ENCODE measurements around the gene CSRP1.

The CSRP1 gene

GRCh38 chr1:201443747-201444146 lies 63.2 kb downstream of the CSRP1 start:
- peaks cover 7% of the 10 kb centered on the region for H3K4me1 ChIP-seq (ENCODE audit: control insufficient read depth, insufficient read depth, low read length)
- no peak overlapping the region for H3K9ac ChIP-seq (ENCODE audit: low read length)
- H3K36me3 ChIP-seq (ENCODE audit: control insufficient read depth, insufficient read depth, low read length) = no peaks in the 10 kb centered on the region
- H3K27me3 ChIP-seq (ENCODE audit: control insufficient read depth, insufficient read depth, low read length) = no peaks in the 10 kb centered on the region
- H3K4me3 ChIP-seq (ENCODE audit: low read length) = no peak overlapping the region
- H3K9me3 ChIP-seq (ENCODE audit: control insufficient read depth, low read length) = no peaks in the 10 kb centered on the region

DNA sequence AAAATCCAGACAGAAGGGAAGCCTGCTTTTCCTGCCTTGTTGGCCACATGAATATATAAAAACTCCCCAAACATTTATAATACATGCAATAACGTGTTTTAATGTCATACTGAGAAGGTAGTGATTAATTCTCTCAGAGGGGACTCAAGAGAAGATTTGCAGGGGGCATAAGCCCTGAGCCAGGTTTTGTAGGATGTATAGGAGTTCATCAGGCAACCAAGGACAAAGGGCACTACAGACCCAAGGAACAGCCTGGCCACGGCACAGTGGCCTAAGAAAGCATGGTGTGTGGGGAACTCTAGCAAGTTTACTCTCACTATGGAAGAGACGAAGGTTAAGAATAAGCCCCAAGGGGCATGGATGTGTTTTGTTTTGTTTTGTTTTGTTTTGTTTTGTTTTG lies 70.0 kb downstream of the CSRP1 start:
- Histone ChIP-seq H3K27me3 (ENCODE audit: control insufficient read depth, insufficient read depth, low read length) (no peaks in the 10 kb centered on the region), H3K9ac (ENCODE audit: low read length) (no peak overlapping the region), H3K4me1 (ENCODE audit: control insufficient read depth, insufficient read depth, low read length) (peaks cover 18% of the 10 kb centered on the region), H3K4me3 (ENCODE audit: low read length) (no peak overlapping the region), H3K36me3 (ENCODE audit: control insufficient read depth, insufficient read depth, low read length) (no peaks in the 10 kb centered on the region), H3K9me3 (ENCODE audit: control insufficient read depth, low read length) (no peaks in the 10 kb centered on the region)

DNA sequence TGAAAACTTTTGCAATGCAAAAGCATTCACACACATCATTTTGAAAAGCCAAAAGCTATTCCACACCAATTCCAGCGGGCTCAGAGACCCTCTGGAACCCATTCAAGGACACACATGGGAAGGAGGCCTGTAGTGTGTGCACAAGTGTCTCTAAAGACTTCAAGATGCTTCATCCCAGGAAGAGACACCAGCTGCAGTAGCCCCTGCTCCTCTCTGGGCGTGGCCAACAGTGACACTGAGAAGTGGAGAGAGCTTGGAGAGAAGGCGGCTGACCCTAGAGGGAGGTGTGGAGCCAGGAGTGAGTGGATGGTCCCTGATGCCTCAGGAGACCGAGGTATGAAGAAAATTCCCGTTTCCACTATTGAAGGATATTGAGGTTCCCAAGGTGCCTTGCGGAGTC lies 70.5 kb downstream of the CSRP1 start:
- Histone ChIP-seq H3K36me3 (ENCODE audit: control insufficient read depth, insufficient read depth, low read length) (no peaks in the 10 kb centered on the region), H3K27me3 (ENCODE audit: control insufficient read depth, insufficient read depth, low read length) (no peaks in the 10 kb centered on the region), H3K9me3 (ENCODE audit: control insufficient read depth, low read length) (no peaks in the 10 kb centered on the region), H3K4me1 (ENCODE audit: control insufficient read depth, insufficient read depth, low read length) (peaks cover 18% of the 10 kb centered on the region), H3K4me3 (ENCODE audit: low read length) (no peak overlapping the region), H3K9ac (ENCODE audit: low read length) (no peak overlapping the region)

GRCh38 chr1:201434266-201434665 lies 72.7 kb downstream of the CSRP1 start:
- Histone ChIP-seq H3K4me3 (ENCODE audit: low read length) (no peak overlapping the region), H3K4me1 (ENCODE audit: control insufficient read depth, insufficient read depth, low read length) (peaks cover 18% of the 10 kb centered on the region), H3K9ac (ENCODE audit: low read length) (no peak overlapping the region), H3K27me3 (ENCODE audit: control insufficient read depth, insufficient read depth, low read length) (no peaks in the 10 kb centered on the region), H3K36me3 (ENCODE audit: control insufficient read depth, insufficient read depth, low read length) (no peaks in the 10 kb centered on the region), H3K9me3 (ENCODE audit: control insufficient read depth, low read length) (no peaks in the 10 kb centered on the region)

DNA sequence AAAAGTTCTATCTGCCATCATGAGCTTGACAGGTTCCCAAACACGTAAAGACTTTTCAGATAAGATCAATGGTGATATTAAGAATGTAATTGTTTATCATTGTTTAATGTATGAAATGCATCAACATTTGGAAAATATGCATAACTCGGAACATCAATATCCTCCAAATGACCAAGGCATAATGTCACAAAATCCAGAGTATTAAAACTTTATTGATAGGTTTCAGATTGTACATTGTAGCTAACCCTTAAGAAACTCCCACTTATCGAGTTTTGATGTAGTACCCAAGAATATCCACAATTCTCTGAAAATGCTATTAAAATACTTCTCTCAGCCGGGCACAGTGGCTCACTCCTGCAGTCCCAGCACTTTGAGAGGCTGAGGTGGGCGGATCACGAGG lies 73.3 kb downstream of the CSRP1 start:
- Histone ChIP-seq H3K4me1 (ENCODE audit: control insufficient read depth, insufficient read depth, low read length) (peaks cover 18% of the 10 kb centered on the region), H3K9me3 (ENCODE audit: control insufficient read depth, low read length) (no peaks in the 10 kb centered on the region), H3K9ac (ENCODE audit: low read length) (no peak overlapping the region)

More for the DNA sequence above, 73.3 kb downstream of the CSRP1 start:
- no peaks in the 10 kb centered on the region for H3K36me3 ChIP-seq (ENCODE audit: control insufficient read depth, insufficient read depth, low read length)
- no peak overlapping the region for H3K4me3 ChIP-seq (ENCODE audit: low read length)
- H3K27me3 ChIP-seq (ENCODE audit: control insufficient read depth, insufficient read depth, low read length) = no peaks in the 10 kb centered on the region
